H9 (cell line): Measurements from ENCODE around the gene PITPNM1. TPM values are rescaled to one million over a fixed set of nuclear protein-coding genes. Genes with fewer than 3 reads are reported as not detected.
A peak's percentile ranks its signal among the peaks of the same experiment; 100 is the strongest.

Experiments used
- DNase-seq: peaks from one replicate; pipeline ENCODE4 v3.0.0-alpha.2; 2017
- H2AFZ ChIP-seq: one replicate; pipeline ENCODE4 v1.6.1; 2013; ENCODE audit warnings: mild to moderate bottlenecking, low read length, control low read depth, moderate library complexity
- H2AK5ac ChIP-seq: 2 replicates; pipeline ENCODE4 v1.6.1; 2013; ENCODE audit warnings: low read length, control low read depth, mixed read lengths; ENCODE audit not compliant: insufficient read length
- H2BK120ac ChIP-seq: one replicate; pipeline ENCODE4 v1.6.1; 2013; ENCODE audit warnings: low read depth, mild to moderate bottlenecking, low read length, control low read depth, inconsistent platforms; ENCODE audit not compliant: poor library complexity, severe bottlenecking
- H2BK12ac ChIP-seq: 2 replicates; pipeline ENCODE4 v1.6.1; 2013; ENCODE audit warnings: low read length, control low read depth, mixed read lengths, low read depth; ENCODE audit not compliant: insufficient read length
- H2BK15ac ChIP-seq: 2 replicates; pipeline ENCODE4 v1.6.1; 2013; ENCODE audit warnings: low read depth, low read length, control low read depth
- H2BK20ac ChIP-seq: one replicate; pipeline ENCODE4 v1.6.1; 2013; ENCODE audit warnings: low read depth, mild to moderate bottlenecking, low read length, control low read depth, inconsistent platforms; ENCODE audit not compliant: poor library complexity, severe bottlenecking
- H2BK5ac ChIP-seq: 2 replicates; pipeline ENCODE4 v1.6.1; 2013; ENCODE audit warnings: low read length, control low read depth, mixed read lengths; ENCODE audit not compliant: insufficient read length
- H3K14ac ChIP-seq: 2 replicates; pipeline ENCODE4 v1.6.1; 2013; ENCODE audit warnings: low read length, control low read depth; ENCODE audit not compliant: insufficient read depth
- H3K18ac ChIP-seq: 2 replicates; pipeline ENCODE4 v1.6.1; 2013; ENCODE audit warnings: low read depth, mild to moderate bottlenecking, mixed read lengths, low read length, control low read depth; ENCODE audit not compliant: insufficient read length
- H3K23ac ChIP-seq: 2 replicates; pipeline ENCODE4 v1.6.1; 2013; ENCODE audit warnings: low read length, control low read depth, mixed read lengths, low read depth; ENCODE audit not compliant: insufficient read length
- H3K23me2 ChIP-seq: 2 replicates; pipeline ENCODE4 v1.6.1; 2013; ENCODE audit warnings: low read depth, mild to moderate bottlenecking, mixed read lengths, low read length, control low read depth; ENCODE audit not compliant: insufficient read length, poor library complexity, severe bottlenecking
- H3K27ac ChIP-seq: 2 replicates; pipeline ENCODE4 v1.5.1; 2013; ENCODE audit warnings: low read length, control low read depth, mixed read lengths, low read depth; ENCODE audit not compliant: insufficient read length
- H3K27me3 ChIP-seq: 2 replicates; pipeline ENCODE4 v1.6.1; 2013; ENCODE audit warnings: low read length, control low read depth, inconsistent platforms; ENCODE audit not compliant: insufficient read depth
- H3K4ac ChIP-seq: 2 replicates; pipeline ENCODE4 v1.6.1; 2013; ENCODE audit warnings: low read depth, mild to moderate bottlenecking, control low read depth, inconsistent platforms, low read length, moderate library complexity
- H3K4me1 ChIP-seq: 2 replicates; pipeline ENCODE4 v1.6.1; 2013; ENCODE audit warnings: low read length, control low read depth, inconsistent platforms; ENCODE audit not compliant: insufficient read depth
- H3K4me2 ChIP-seq: 2 replicates; pipeline ENCODE4 v1.6.1; 2013; ENCODE audit warnings: low read length, control low read depth, mixed read lengths; ENCODE audit not compliant: insufficient read length, insufficient read depth
- H3K56ac ChIP-seq: 2 replicates; pipeline ENCODE4 v1.6.1; 2013; ENCODE audit warnings: low read depth, mild to moderate bottlenecking, mixed read lengths, low read length, control low read depth; ENCODE audit not compliant: insufficient read length
- H3K79me1 ChIP-seq: 2 replicates; pipeline ENCODE4 v1.6.1; 2013; ENCODE audit warnings: low read depth, mild to moderate bottlenecking, moderate library complexity, low read length, control low read depth, inconsistent platforms; ENCODE audit not compliant: insufficient read depth, poor library complexity, severe bottlenecking
- H3K79me2 ChIP-seq: 2 replicates; pipeline ENCODE4 v1.6.1; 2013; ENCODE audit warnings: low read length, control low read depth, inconsistent platforms; ENCODE audit not compliant: insufficient read depth
- H3K9ac ChIP-seq: 2 replicates; pipeline ENCODE4 v1.6.1; 2013; ENCODE audit warnings: low read length, control low read depth, mixed read lengths; ENCODE audit not compliant: insufficient read length; ENCODE audit errors: extremely low read depth
- H3K9me3 ChIP-seq: one replicate; pipeline ENCODE4 v1.6.1; 2013; ENCODE audit warnings: low read depth, low read length, inconsistent platforms; ENCODE audit not compliant: control insufficient read depth
- H3T11ph ChIP-seq: one replicate; pipeline ENCODE4 v1.6.1; 2013; ENCODE audit warnings: mild to moderate bottlenecking, low read length, control low read depth, inconsistent platforms
- H4K20me1 ChIP-seq: one replicate; pipeline ENCODE4 v1.6.1; 2013; ENCODE audit not compliant: control insufficient read depth, insufficient read length, insufficient read depth
- H4K5ac ChIP-seq: 2 replicates; pipeline ENCODE4 v1.6.1; 2013; ENCODE audit warnings: low read depth, mild to moderate bottlenecking, mixed read lengths, low read length, control low read depth; ENCODE audit not compliant: insufficient read length
- H4K8ac ChIP-seq: replicated peaks from 2 replicates; pipeline ENCODE4 v1.6.1; 2013; ENCODE audit warnings: low read length, control low read depth, mixed read lengths, low read depth; ENCODE audit not compliant: insufficient read length
- H4K91ac ChIP-seq: 2 replicates; pipeline ENCODE4 v1.6.1; 2013; ENCODE audit warnings: low read depth, mild to moderate bottlenecking, moderate library complexity, mixed read lengths, low read length, control low read depth; ENCODE audit not compliant: insufficient read length
- H3K27ac Mint-ChIP-seq, 3 experiments: 2 replicates in 2 of 3; 3 replicates in 1 of 3; pipeline ENCODE4 v1.8.0; 2020 to 2021; ENCODE audit warnings: mixed read lengths in 3 of 3, mild to moderate bottlenecking in 1 of 3, moderate library complexity in 1 of 3
- H3K27me3 Mint-ChIP-seq: 2 replicates; pipeline ENCODE4 v1.8.0; 2021; ENCODE audit warnings: low read depth, mild to moderate bottlenecking, moderate library complexity, mixed read lengths
- H3K36me3 Mint-ChIP-seq, 3 experiments: 2 replicates in 2 of 3; 3 replicates in 1 of 3; pipeline ENCODE4 v1.8.0; 2020 to 2021; ENCODE audit warnings: low read depth in 3 of 3, mixed read lengths in 3 of 3; ENCODE audit not compliant: insufficient read depth in 1 of 3
- H3K4me1 Mint-ChIP-seq, 2 experiments: 2 replicates each; pipeline ENCODE4 v1.8.0; 2020; ENCODE audit warnings: mixed read lengths in 2 of 2
- H3K4me3 Mint-ChIP-seq, 2 experiments: 2 replicates in 1 of 2; 3 replicates in 1 of 2; pipeline ENCODE4 v1.8.0; 2020 to 2021; ENCODE audit warnings: mild to moderate bottlenecking in 2 of 2, mixed read lengths in 2 of 2, moderate library complexity in 1 of 2
- H3K9me3 Mint-ChIP-seq, 2 experiments: 2 replicates in 1 of 2; 3 replicates in 1 of 2; pipeline ENCODE4 v1.8.0; 2020; ENCODE audit warnings: mild to moderate bottlenecking in 2 of 2, mixed read lengths in 2 of 2, moderate library complexity in 1 of 2
- WGBS: extraction: QIAGEN DNeasy Blood & Tissue Kit; methylation state at CpG from one replicate; pipeline ENCODE4 v1.1.7; 2013; ENCODE audit warnings: missing lambda C conversion rate, low lambda C conversion rate, mixed read lengths; ENCODE audit not compliant: insufficient read length; ENCODE audit errors: extremely low coverage; 5-methylcytosine and 5-hydroxymethylcytosine counted together
- total RNA-seq: library from RNA; stranded (reverse); gene quantifications from 2 replicates; pipeline ENCODE4 v1.2.1, GENCODE V29; 2021
- TF ChIP-seq, protein P1 (sequence below): fragments of 200-600 bp; sonication (generic); conservative IDR thresholded peaks from 3 replicates; pipeline ENCODE4 v1.8.0; 2021; ENCODE audit warnings: antibody characterized with exemption, mild to moderate bottlenecking

Gene PITPNM1
- total RNA-seq, 1 experiment from 2014 or later, result 43.5 TPM

DNA sequence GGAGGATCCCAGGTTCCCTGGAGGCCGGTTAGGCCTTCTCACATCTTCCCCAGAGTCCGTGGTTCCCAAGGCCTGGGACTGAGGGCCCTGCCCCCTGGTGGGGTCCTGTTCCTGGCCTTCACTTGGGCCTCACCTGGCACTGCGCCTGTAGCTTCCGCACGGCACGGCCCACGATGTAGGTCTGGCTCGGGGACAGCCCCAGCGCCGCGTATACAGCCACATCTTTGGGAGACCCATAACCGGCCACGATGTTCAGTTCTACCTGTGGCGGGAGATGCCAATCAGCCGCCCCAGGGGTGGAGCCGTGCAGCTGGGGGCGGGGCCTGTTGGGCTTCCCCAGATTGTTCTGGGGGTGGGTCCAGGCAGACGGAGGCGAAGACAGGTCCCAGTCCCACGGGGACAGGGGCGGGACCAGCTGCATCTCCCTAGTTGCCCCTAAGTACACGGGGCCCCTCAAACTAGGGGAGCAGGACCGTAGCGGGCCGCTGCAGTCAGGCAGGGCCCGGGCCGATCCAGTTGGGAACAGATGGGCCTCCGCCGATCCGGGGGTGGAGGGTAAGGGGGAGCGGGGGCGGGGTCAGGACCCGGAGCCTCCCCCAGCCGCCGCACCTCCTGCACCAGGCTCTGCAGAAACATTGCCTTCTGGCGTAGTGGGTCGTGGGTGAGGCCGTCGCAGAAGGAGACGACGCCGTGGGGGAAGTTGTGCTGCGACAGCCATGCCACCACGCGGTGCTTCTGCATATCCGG lies 12.2 kb downstream of the PITPNM1 start:
- DNase-seq, result peak; percentile 75
- H4K91ac ChIP-seq, result no peak overlapping the region
- no peak overlapping the region for H2BK20ac ChIP-seq
- H3K18ac ChIP-seq, result no peak overlapping the region
- no peak overlapping the region for H3K14ac ChIP-seq
- H2BK120ac ChIP-seq, result no peak overlapping the region
- H3K27ac ChIP-seq, result no peak overlapping the region
- H3K4ac ChIP-seq, result no peak overlapping the region
- H4K20me1 ChIP-seq, result no peaks in the 10 kb centered on the region
- no peak overlapping the region for H2BK12ac ChIP-seq
- no peaks in the 10 kb centered on the region for H3K23me2 ChIP-seq
- no peak overlapping the region for H2AK5ac ChIP-seq
- no peaks in the 10 kb centered on the region for H3K79me1 ChIP-seq
- TF ChIP-seq, protein P1, sequence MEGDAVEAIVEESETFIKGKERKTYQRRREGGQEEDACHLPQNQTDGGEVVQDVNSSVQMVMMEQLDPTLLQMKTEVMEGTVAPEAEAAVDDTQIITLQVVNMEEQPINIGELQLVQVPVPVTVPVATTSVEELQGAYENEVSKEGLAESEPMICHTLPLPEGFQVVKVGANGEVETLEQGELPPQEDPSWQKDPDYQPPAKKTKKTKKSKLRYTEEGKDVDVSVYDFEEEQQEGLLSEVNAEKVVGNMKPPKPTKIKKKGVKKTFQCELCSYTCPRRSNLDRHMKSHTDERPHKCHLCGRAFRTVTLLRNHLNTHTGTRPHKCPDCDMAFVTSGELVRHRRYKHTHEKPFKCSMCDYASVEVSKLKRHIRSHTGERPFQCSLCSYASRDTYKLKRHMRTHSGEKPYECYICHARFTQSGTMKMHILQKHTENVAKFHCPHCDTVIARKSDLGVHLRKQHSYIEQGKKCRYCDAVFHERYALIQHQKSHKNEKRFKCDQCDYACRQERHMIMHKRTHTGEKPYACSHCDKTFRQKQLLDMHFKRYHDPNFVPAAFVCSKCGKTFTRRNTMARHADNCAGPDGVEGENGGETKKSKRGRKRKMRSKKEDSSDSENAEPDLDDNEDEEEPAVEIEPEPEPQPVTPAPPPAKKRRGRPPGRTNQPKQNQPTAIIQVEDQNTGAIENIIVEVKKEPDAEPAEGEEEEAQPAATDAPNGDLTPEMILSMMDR, result peak; percentile 19; the same call in 1 of the 3 replicates
- Mint-ChIP-seq H3K36me3 (peaks cover 4 to 30% (median 14%) of the 10 kb centered on the region in 3 experiments; a peak in 6 of 7 replicates), H3K27me3 (no peaks in the 10 kb centered on the region), H3K9me3 (no peaks in the 10 kb centered on the region), H3K27ac (peak overlapping the region in 1 of 3 experiments; percentile 62; a peak in 1 of 7 replicates), H3K4me1 (no peaks in the 10 kb centered on the region), H3K4me3 (no peak overlapping the region)
- no peak overlapping the region for H2BK15ac ChIP-seq
- H2BK5ac ChIP-seq, result no peak overlapping the region
- H3K9me3 ChIP-seq, result no peaks in the 10 kb centered on the region
- no peak overlapping the region for H3K4me2 ChIP-seq
- no peak overlapping the region for H3K9ac ChIP-seq
- no peak overlapping the region for H3K23ac ChIP-seq
- no peak overlapping the region for H4K5ac ChIP-seq
- H3K27me3 ChIP-seq, result no peaks in the 10 kb centered on the region
- no peak overlapping the region for H4K8ac ChIP-seq
- H3K4me1 ChIP-seq, result no peaks in the 10 kb centered on the region
- WGBS, result no CpG with 5 or more reads among the region's 46 CpGs
- no peak overlapping the region for H2AFZ ChIP-seq
- H3K56ac ChIP-seq, result no peak overlapping the region
- no peak overlapping the region for H3T11ph ChIP-seq
- H3K79me2 ChIP-seq, result no peaks in the 10 kb centered on the region
